ENCODE data around the gene OXCT2.

OXCT2 gene

GRCh38 chr1:39755965-39756659, 15.0 kb downstream of the OXCT2 start:
- H3K4me3 ChIP-seq (ENCODE audit: low read depth, low read length): no peak overlapping the region
- no peak for DNase-seq (ENCODE audit: low read depth, low spot score)
- in situ Hi-C loops (cut with HindIII; ENCODE audit: low sequenced_read_pairs): no loop called here
- TF ChIP-seq, protein P1, sequence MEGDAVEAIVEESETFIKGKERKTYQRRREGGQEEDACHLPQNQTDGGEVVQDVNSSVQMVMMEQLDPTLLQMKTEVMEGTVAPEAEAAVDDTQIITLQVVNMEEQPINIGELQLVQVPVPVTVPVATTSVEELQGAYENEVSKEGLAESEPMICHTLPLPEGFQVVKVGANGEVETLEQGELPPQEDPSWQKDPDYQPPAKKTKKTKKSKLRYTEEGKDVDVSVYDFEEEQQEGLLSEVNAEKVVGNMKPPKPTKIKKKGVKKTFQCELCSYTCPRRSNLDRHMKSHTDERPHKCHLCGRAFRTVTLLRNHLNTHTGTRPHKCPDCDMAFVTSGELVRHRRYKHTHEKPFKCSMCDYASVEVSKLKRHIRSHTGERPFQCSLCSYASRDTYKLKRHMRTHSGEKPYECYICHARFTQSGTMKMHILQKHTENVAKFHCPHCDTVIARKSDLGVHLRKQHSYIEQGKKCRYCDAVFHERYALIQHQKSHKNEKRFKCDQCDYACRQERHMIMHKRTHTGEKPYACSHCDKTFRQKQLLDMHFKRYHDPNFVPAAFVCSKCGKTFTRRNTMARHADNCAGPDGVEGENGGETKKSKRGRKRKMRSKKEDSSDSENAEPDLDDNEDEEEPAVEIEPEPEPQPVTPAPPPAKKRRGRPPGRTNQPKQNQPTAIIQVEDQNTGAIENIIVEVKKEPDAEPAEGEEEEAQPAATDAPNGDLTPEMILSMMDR (IDR thresholded peaks at IDR 0.05; ENCODE audit: low read depth, low read length): no peak

- DNase-seq (ENCODE audit: low read depth, low spot score): peak; percentile 17
- TF ChIP-seq, protein P1 (IDR thresholded peaks at IDR 0.05; ENCODE audit: low read depth, low read length): no peak
- in situ Hi-C loops (cut with HindIII; ENCODE audit: low sequenced_read_pairs): no loop called here
Measured at GRCh38 chr1:39754906-39755504, 16.1 kb downstream of the OXCT2 start.

GRCh38 chr1:39754026-39754570, 17.1 kb downstream of the OXCT2 start:
- TF ChIP-seq, protein P1 (IDR thresholded peaks at IDR 0.05; ENCODE audit: low read depth, low read length): no peak
- no peak for DNase-seq (ENCODE audit: low read depth, low spot score)
- in situ Hi-C loops (cut with HindIII; ENCODE audit: low sequenced_read_pairs): no loop called here
- no peak overlapping the region for H3K4me3 ChIP-seq (ENCODE audit: low read depth, low read length)

More at GRCh38 chr1:39754906-39755504, 16.1 kb downstream of the OXCT2 start:
- H3K4me3 ChIP-seq (ENCODE audit: low read depth, low read length): no peak overlapping the region

DNA sequence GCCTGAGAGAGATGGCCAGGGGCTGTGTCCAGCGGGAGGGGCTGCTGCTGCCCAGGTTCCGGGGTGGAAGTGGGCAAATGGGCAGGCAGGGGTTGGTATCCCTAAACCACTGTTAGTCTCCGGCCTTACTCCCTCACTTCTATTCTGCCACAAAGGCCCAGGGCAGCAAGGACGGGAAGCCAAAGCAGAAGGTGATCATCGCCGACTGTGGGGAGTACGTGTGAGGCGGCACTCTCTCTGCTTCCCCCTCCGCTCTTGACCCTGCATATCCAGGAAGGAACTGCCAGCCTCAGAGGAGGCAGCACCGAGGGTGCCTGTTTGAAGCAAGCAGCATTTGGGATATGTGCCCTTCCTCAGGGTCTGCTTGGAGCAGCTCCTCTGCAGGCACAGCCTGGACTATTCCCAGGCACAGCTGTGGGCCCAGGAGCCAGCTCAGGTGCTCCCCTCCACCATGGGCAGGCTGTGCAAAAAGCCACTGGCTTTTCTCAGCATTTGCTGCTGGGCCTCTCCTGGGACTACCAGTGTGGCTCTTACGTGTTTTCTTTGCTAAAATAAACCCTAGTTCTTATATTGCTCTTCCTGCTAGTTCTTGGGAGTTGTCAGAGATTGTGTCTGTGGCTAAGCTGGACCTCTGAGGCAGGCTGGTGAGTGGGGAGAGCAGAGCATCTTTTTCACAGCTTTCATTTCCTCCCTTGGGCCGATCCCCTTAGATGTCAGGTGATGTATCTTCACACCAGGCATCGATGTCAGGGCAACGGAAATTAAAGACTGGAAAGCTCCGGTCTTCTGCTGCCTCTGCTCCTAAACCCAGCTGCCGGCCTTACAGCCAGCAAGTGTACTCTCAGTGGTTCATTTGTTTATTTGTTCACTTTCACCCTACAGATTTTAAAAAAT, 17.8 kb downstream of the OXCT2 start:
- DNase-seq (ENCODE audit: low read depth, low spot score): no peak
- TF ChIP-seq, protein P1 (IDR thresholded peaks at IDR 0.05; ENCODE audit: low read depth, low read length): no peak
- in situ Hi-C loops (cut with HindIII; ENCODE audit: low sequenced_read_pairs): no loop called here
- H3K4me3 ChIP-seq (ENCODE audit: low read depth, low read length): no peak overlapping the region

- in situ Hi-C loops (cut with HindIII; ENCODE audit: low sequenced_read_pairs): no loop called here
- TF ChIP-seq, protein P1 (IDR thresholded peaks at IDR 0.05; ENCODE audit: low read depth, low read length): no peak
- no peak overlapping the region for H3K4me3 ChIP-seq (ENCODE audit: low read depth, low read length)
- DNase-seq (ENCODE audit: low read depth, low spot score): no peak
Measured at GRCh38 chr1:39752703-39753102, 18.4 kb downstream of the OXCT2 start.

DNA sequence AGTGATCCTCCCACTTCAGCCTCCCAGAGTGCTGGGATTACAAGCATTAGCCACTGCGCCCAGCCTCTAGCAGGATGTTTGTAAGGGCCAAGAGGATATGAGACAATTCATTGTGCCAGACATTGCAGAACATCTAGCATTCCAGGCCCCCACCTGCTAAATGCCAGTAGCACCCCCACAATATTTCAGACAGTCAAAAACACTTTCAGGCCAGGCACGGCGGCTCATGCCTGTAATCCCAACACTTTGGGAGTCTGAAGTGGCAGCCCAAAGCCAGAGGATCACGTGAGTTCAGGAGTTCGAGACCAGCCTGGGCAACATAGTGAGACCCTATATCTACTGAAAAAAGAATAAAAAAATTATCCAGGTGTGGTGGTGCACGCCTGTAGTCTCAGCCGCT, 19.6 kb downstream of the OXCT2 start:
- no peak overlapping the region for H3K4me3 ChIP-seq (ENCODE audit: low read depth, low read length)
- TF ChIP-seq, protein P1 (IDR thresholded peaks at IDR 0.05; ENCODE audit: low read depth, low read length): no peak
- DNase-seq (ENCODE audit: low read depth, low spot score): no peak
- in situ Hi-C loops (cut with HindIII; ENCODE audit: low sequenced_read_pairs): no loop called here

Measured in astrocyte of the spinal cord (primary cell).